Upper lobe of left lung (tissue), 4 donors: ENCODE results near the gene MMP15.

Experiments used
- EP300 ChIP-seq, 4 donors: sonication (generic); formaldehyde crosslinking; IDR thresholded peaks; one replicate each; pipeline ENCODE4 v1.5.1; 2017; ENCODE audit warnings: antibody characterized with exemption in 4 of 4, control low read depth in 2 of 4
- POLR2A ChIP-seq, 4 donors: fragments of 450-650 bp; IDR thresholded peaks; one replicate each; pipeline ENCODE4 v1.5.1; 2016 to 2017; ENCODE audit warnings: antibody characterized with exemption in 4 of 4, mild to moderate bottlenecking in 2 of 4
- TF ChIP-seq, protein P1 (sequence below), 6 experiments: fragments of 450-650 bp in 4 of 6; fragments of 200-600 bp in 2 of 6; sonication (generic) in 2 of 6; IDR thresholded peaks; one replicate each; pipeline ENCODE4 v1.5.1; 2016 to 2019; ENCODE audit warnings: antibody characterized with exemption in 6 of 6

DNA sequence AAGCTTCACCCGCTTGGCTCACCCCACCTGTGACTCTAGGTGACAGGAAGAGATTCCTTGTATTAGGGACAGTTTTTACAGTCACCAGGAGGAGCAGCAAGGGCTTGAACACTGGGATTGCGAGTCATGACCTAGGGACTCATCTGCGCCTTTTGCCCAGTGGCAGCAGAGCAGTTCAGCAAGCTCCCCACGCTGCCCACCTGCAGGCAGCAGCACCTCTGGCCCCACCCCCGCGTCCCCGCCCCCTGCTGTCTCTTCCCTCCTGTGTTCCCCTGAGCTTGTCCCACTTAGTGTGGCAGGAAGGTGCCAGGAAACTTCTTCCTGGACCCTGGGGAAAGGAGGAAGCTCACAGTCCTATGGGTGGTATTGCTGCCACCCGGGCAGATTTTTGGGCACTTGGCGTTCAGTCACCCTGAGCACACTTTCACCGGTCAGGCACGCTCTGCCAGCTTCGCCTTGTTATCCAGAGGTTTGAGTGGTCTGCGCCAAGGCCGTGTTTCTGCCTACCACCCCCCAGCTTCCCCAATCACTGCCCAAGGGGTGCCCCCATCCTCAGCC is 8.7 kb downstream of the MMP15 start:
- TF ChIP-seq, protein P1, sequence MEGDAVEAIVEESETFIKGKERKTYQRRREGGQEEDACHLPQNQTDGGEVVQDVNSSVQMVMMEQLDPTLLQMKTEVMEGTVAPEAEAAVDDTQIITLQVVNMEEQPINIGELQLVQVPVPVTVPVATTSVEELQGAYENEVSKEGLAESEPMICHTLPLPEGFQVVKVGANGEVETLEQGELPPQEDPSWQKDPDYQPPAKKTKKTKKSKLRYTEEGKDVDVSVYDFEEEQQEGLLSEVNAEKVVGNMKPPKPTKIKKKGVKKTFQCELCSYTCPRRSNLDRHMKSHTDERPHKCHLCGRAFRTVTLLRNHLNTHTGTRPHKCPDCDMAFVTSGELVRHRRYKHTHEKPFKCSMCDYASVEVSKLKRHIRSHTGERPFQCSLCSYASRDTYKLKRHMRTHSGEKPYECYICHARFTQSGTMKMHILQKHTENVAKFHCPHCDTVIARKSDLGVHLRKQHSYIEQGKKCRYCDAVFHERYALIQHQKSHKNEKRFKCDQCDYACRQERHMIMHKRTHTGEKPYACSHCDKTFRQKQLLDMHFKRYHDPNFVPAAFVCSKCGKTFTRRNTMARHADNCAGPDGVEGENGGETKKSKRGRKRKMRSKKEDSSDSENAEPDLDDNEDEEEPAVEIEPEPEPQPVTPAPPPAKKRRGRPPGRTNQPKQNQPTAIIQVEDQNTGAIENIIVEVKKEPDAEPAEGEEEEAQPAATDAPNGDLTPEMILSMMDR (IDR thresholded peaks at IDR 0.05) = no peak
- TF ChIP-seq POLR2A (IDR thresholded peaks at IDR 0.05) = no peak
- no peak for TF ChIP-seq EP300 (IDR thresholded peaks at IDR 0.05)
